DOHH2 (cell line): Measurements from ENCODE around the gene SLC35F6.

Source experiments
- H3F3A ChIP-seq: fragments of 200-600 bp; sonication (generic), shearing (Covaris generic); 2 replicates; pipeline ENCODE4 v1.6.0; 2016; ENCODE audit warnings: antibody characterized with exemption, mild to moderate bottlenecking; ENCODE audit not compliant: control insufficient read depth, insufficient read depth
- H3K27ac ChIP-seq: fragments of 200-600 bp; sonication (generic); 2 replicates; pipeline ENCODE4 v1.5.1; 2014; ENCODE audit warnings: low read depth, mild to moderate bottlenecking, low read length, moderate library complexity
- H3K27me3 ChIP-seq: fragments of 200-600 bp; sonication (generic); 2 replicates; pipeline ENCODE4 v1.6.1; 2014; ENCODE audit warnings: mild to moderate bottlenecking, low read length, mixed read lengths; ENCODE audit not compliant: control insufficient read depth
- H3K36me3 ChIP-seq: fragments of 200-600 bp; sonication (generic); 2 replicates; pipeline ENCODE4 v1.6.1; 2014; ENCODE audit warnings: mild to moderate bottlenecking, low read length, moderate library complexity, mixed read lengths; ENCODE audit not compliant: control insufficient read depth
- H3K4me1 ChIP-seq: fragments of 200-600 bp; sonication (generic); 2 replicates; pipeline ENCODE4 v1.6.1; 2014; ENCODE audit warnings: mild to moderate bottlenecking, low read length, mixed read lengths; ENCODE audit not compliant: control insufficient read depth
- H3K4me2 ChIP-seq: fragments of 200-600 bp; sonication (generic); 2 replicates; pipeline ENCODE4 v1.6.0; 2014; ENCODE audit warnings: mild to moderate bottlenecking, low read length, moderate library complexity
- H3K4me3 ChIP-seq: fragments of 200-600 bp; sonication (generic); 2 replicates; pipeline ENCODE4 v1.5.1; 2014; ENCODE audit warnings: mild to moderate bottlenecking, low read length, mixed read lengths
- H3K79me2 ChIP-seq: fragments of 200-600 bp; sonication (generic); 2 replicates; pipeline ENCODE4 v1.6.1; 2014; ENCODE audit warnings: mild to moderate bottlenecking, low read length, mixed read lengths; ENCODE audit not compliant: control insufficient read depth
- H3K9me2 ChIP-seq: fragments of 200-600 bp; sonication (generic); replicated peaks from 2 replicates; pipeline ENCODE4 v1.6.1; 2014; ENCODE audit warnings: mild to moderate bottlenecking, low read length, mixed read lengths; ENCODE audit not compliant: control insufficient read depth
- H3K9me3 ChIP-seq: fragments of 200-600 bp; sonication (generic); 2 replicates; pipeline ENCODE4 v1.6.1; 2014; ENCODE audit warnings: antibody characterized with exemption, low read length, mixed read lengths; ENCODE audit not compliant: control insufficient read depth, insufficient read depth
- H4K20me1 ChIP-seq: fragments of 200-600 bp; sonication (generic); 2 replicates; pipeline ENCODE4 v1.6.0; 2014; ENCODE audit warnings: low read depth, mild to moderate bottlenecking, antibody characterized with exemption, low read length, moderate library complexity; ENCODE audit not compliant: control insufficient read depth, insufficient read depth
- CTCF ChIP-seq: fragments of 200-600 bp; sonication (generic); IDR thresholded peaks from one replicate; pipeline ENCODE4 v1.5.1; 2014; ENCODE audit warnings: antibody characterized with exemption, mild to moderate bottlenecking, low read depth, low read length; ENCODE audit not compliant: poor library complexity, severe bottlenecking
- EZH2phosphoT487 ChIP-seq: fragments of 200-600 bp; sonication (generic); IDR thresholded peaks from 2 replicates; pipeline ENCODE4 v1.6.1; 2017; ENCODE audit warnings: borderline replicate concordance, mild to moderate bottlenecking, antibody characterized with exemption, low read length, moderate library complexity, mixed read lengths

The SLC35F6 gene

GRCh38 chr2:26752656-26753055, 11.4 kb upstream of the SLC35F6 start:
- Histone ChIP-seq H3K36me3 (no peaks in the 10 kb centered on the region), H3K4me3 (no peak overlapping the region), H3K27ac (no peak overlapping the region), H3K9me2 (no peaks in the 10 kb centered on the region), H3F3A (no peaks in the 10 kb centered on the region), H4K20me1 (no peaks in the 10 kb centered on the region), H3K79me2 (peaks cover 4% of the 10 kb centered on the region; the same call in 1 of the 2 replicates), H3K27me3 (no peaks in the 10 kb centered on the region), H3K4me1 (peaks cover 37% of the 10 kb centered on the region), H3K4me2 (no peak overlapping the region), H3K9me3 (no peaks in the 10 kb centered on the region)
- TF ChIP-seq CTCF (no peak), EZH2phosphoT487 (no peak)

GRCh38 chr2:26754539-26754938, 9.5 kb upstream of the SLC35F6 start:
- Histone ChIP-seq H3K4me3 (no peak overlapping the region), H3F3A (no peaks in the 10 kb centered on the region), H3K79me2 (peaks cover 4% of the 10 kb centered on the region; the same call in 1 of the 2 replicates), H3K9me3 (no peaks in the 10 kb centered on the region), H3K4me2 (no peak overlapping the region), H4K20me1 (no peaks in the 10 kb centered on the region), H3K4me1 (peaks cover 33% of the 10 kb centered on the region), H3K27me3 (no peaks in the 10 kb centered on the region), H3K27ac (no peak overlapping the region), H3K36me3 (no peaks in the 10 kb centered on the region), H3K9me2 (no peaks in the 10 kb centered on the region)
- TF ChIP-seq EZH2phosphoT487, result no peak
- no peak for TF ChIP-seq CTCF

GRCh38 chr2:26754972-26755670, 9.0 kb upstream of the SLC35F6 start:
- no peak overlapping the region for H3K4me2 ChIP-seq
- peaks cover 4% of the 10 kb centered on the region; the same call in 1 of the 2 replicates for H3K79me2 ChIP-seq
- H4K20me1 ChIP-seq, result no peaks in the 10 kb centered on the region
- no peaks in the 10 kb centered on the region for H3K27me3 ChIP-seq
- no peaks in the 10 kb centered on the region for H3K36me3 ChIP-seq
- H3K27ac ChIP-seq, result no peak overlapping the region
- TF ChIP-seq CTCF (no peak), EZH2phosphoT487 (no peak)
- H3K4me3 ChIP-seq, result no peak overlapping the region
- H3K4me1 ChIP-seq, result peaks cover 27% of the 10 kb centered on the region
- H3K9me3 ChIP-seq, result no peaks in the 10 kb centered on the region
- H3F3A ChIP-seq, result no peaks in the 10 kb centered on the region
- no peaks in the 10 kb centered on the region for H3K9me2 ChIP-seq
